AG04450 (cell line): Measurements from ENCODE around the gene SERP1. TPM values are rescaled to one million over a fixed set of nuclear protein-coding genes. Genes with fewer than 3 reads are reported as not detected.
"Not testable (repeated sequence)": the region's sequence is repeated elsewhere in the genome, so short reads cannot be mapped to it uniquely, and the experiment has no call there.

Experiments
- CTCF ChIA-PET: fragments of 300-600, 350-600 bp; formaldehyde crosslinking; extraction: SDS; loops from one replicate; lab custom pipeline; 2022; ENCODE audit warnings: antibody characterized with exemption, inconsistent platforms; lab: Charles Lee
- POLR2A ChIA-PET: fragments of 350-600 bp; formaldehyde crosslinking; extraction: SDS; loops from one replicate; lab custom pipeline; 2021; ENCODE audit warnings: antibody characterized with exemption, inconsistent platforms; lab: Yijun Ruan, JAX
- DNase-seq: peaks from one replicate; pipeline ENCODE4 v3.0.0-alpha.2; 2011; ENCODE audit warnings: low read depth, low spot score
- H3K27ac ChIP-seq: one replicate; pipeline ENCODE4 v1.5.1; 2012; ENCODE audit warnings: low read depth, low read length, control low read depth
- H3K27me3 ChIP-seq: one replicate; pipeline ENCODE4 v1.6.0; 2012; ENCODE audit warnings: low read length; ENCODE audit not compliant: control insufficient read depth, insufficient read depth
- H3K4me3 ChIP-seq: 2 replicates; pipeline ENCODE4 v1.5.1; 2011; ENCODE audit warnings: mild to moderate bottlenecking, low read depth, low read length, control low read depth
- H3K9me3 ChIP-seq: 2 replicates; pipeline ENCODE4 v1.5.1; 2012; ENCODE audit warnings: low read length; ENCODE audit not compliant: control insufficient read depth, insufficient read depth
- polyA plus RNA-seq: library from polyadenylated mRNA; depleted of rRNA; stranded (reverse); fragments of >200 nt; gene quantifications from 2 replicates; pipeline ENCODE4 v1.2.3, GENCODE V29; 2011
- TF ChIP-seq, protein P1 (sequence below): IDR thresholded peaks from 2 replicates; pipeline ENCODE4 v1.5.1; 2011; ENCODE audit warnings: low read depth, low read length, control low read depth, inconsistent platforms

The SERP1 gene
- polyA plus RNA-seq, 1 experiment = 114 TPM

- Histone ChIP-seq H3K27ac (no peak overlapping the region), H3K27me3 (no peaks in the 10 kb centered on the region), H3K4me3 (no peak overlapping the region), H3K9me3 (no peaks in the 10 kb centered on the region)
- DNase-seq = no peak
- POLR2A ChIA-PET = no interaction called here
- TF ChIP-seq, protein P1, sequence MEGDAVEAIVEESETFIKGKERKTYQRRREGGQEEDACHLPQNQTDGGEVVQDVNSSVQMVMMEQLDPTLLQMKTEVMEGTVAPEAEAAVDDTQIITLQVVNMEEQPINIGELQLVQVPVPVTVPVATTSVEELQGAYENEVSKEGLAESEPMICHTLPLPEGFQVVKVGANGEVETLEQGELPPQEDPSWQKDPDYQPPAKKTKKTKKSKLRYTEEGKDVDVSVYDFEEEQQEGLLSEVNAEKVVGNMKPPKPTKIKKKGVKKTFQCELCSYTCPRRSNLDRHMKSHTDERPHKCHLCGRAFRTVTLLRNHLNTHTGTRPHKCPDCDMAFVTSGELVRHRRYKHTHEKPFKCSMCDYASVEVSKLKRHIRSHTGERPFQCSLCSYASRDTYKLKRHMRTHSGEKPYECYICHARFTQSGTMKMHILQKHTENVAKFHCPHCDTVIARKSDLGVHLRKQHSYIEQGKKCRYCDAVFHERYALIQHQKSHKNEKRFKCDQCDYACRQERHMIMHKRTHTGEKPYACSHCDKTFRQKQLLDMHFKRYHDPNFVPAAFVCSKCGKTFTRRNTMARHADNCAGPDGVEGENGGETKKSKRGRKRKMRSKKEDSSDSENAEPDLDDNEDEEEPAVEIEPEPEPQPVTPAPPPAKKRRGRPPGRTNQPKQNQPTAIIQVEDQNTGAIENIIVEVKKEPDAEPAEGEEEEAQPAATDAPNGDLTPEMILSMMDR = no peak
- CTCF ChIA-PET = interaction anchor here (1.1 kb wide), 1 partner anchor 15 kb away, joined by 4 read pairs; no protein-coding TSS in a partner anchor
Observed at GRCh38 chr3:150509780-150510179, 36.5 kb downstream of the SERP1 start.

DNA sequence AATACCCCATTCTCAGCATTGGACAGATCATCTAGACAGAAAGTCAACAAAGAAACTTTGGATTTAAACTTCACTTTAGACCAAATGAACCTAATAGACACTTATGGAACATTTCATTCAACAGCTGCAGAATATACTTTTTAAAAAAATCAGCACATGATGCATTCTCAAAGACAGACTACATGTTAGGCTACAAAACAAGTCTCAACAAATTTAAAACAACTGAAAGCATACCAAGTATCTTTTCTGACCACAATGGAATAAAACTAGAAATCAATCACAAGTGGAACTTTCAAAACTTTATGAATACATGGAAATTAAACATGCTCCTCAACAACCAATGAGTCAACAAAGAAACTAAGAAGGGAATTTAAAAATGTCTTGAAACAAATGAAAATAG lies 37.9 kb downstream of the SERP1 start:
- no peak overlapping the region for H3K4me3 ChIP-seq
- H3K27me3 ChIP-seq = peaks cover 2% of the 10 kb centered on the region
- TF ChIP-seq, protein P1 = no peak
- no peak overlapping the region for H3K27ac ChIP-seq
- no peaks in the 10 kb centered on the region for H3K9me3 ChIP-seq
- CTCF ChIA-PET = no interaction called here
- DNase-seq = no peak
- POLR2A ChIA-PET = no interaction called here

DNA sequence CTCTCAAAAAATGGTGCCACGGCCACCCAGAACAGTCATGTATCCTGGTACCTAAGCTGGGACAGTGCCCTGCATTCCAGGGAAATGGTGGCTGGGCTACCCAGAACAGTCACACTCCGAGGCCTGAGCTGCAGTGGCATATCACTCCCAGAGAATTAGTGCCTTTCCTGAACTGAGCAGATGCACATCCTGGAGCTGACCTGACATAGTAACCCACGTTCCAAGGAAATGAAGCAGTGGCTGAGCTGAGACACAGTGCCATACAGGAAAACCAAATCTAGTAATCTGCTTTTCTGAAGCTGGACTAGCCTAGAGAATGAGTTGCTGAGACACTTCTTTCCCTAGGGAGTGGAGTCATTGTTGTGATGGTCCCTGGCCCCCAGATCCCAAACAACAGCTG lies 41.8 kb downstream of the SERP1 start:
- Histone ChIP-seq H3K4me3 (no peak overlapping the region), H3K27me3 (peaks cover 2% of the 10 kb centered on the region), H3K27ac (no peak overlapping the region), H3K9me3 (peaks cover 8% of the 10 kb centered on the region)
- no peak for DNase-seq
- ChIA-PET POLR2A (no interaction called here), CTCF (interaction anchor here (0.5 to 2.2 kb wide), 2 partner anchors 9 to 12 kb away, joined by 3 to 12 read pairs; no protein-coding TSS in a partner anchor)
- TF ChIP-seq, protein P1 = no peak

- ChIA-PET POLR2A (no interaction called here), CTCF (interaction anchor here (2.2 kb wide), 1 partner anchor 8 kb away, joined by 12 read pairs; no protein-coding TSS in a partner anchor)
- Histone ChIP-seq H3K27ac (no peak overlapping the region), H3K27me3 (peaks cover 2% of the 10 kb centered on the region), H3K9me3 (peaks cover 8% of the 10 kb centered on the region), H3K4me3 (no peak overlapping the region)
- TF ChIP-seq, protein P1 = no peak
- no peak for DNase-seq
Observed at GRCh38 chr3:150503402-150504099, 42.7 kb downstream of the SERP1 start.

DNA sequence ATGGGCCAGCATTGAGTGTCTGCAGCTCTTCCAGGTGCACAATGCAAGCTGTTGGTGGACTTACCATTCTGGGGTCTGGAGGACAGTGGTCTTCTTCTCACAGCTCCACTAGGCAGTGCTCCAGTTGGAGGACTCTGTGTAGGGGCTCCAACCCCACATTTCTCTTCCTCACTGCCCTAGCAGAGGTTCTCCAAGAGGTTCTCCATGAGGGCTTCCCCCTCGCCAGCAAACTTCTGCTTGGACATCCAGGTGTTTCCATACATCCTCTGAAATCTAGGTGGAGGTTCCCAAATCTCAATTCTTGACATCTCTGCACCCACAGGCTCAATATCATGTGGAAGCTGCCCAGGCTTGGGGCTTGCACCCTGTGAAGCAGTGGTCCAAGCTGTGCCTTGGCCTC lies 45.3 kb downstream of the SERP1 start:
- H3K27ac ChIP-seq, H3K9me3 ChIP-seq, POLR2A ChIA-PET, DNase-seq, H3K27me3 ChIP-seq, H3K4me3 ChIP-seq, CTCF ChIA-PET: not testable (repeated sequence)
